ENCODE measurements around the gene CEP120. TPM values are rescaled to one million over a fixed set of nuclear protein-coding genes. Genes with fewer than 3 reads are reported as not detected.

Gene CEP120
- total RNA-seq, 6 experiments from 2014 or later: 5.7 to 12.7 (median 7.1) TPM

DNA sequence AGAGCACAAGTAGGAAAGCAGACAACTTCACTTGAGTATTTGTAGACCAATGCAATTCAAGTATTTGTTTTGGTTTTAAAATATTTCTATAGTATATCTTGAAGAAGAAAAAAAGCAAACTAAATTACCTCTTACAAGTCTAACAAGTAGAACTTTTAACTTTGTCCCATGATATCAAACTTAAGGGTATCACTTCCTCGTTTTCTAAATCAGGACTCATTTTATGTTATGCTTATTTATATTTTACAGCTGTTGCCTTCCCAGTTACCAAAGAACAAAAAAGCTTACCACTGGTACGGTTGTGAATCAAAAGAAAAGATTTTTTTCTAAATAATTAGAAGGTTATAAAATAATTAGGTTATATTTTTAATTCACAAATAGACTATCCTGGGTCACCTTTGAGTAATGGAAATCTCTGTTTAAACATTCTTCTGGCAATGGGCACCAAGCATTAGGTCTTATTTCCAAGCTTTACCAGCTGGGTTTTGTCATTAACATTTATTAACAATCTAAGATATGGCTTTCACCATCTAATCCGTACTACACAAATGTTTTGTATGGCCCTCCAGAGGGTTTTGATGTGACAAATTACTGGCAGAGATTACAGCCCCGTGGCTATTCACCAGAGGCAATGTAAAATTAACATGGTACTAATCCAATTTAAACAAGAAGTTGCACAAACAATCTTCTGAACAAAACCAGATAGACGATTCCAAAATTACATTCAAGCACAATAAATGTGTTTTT, 63.6 kb downstream of the CEP120 start:
- Histone ChIP-seq H3K27ac (no peak overlapping the region), H3K9me3 (no peaks in the 10 kb centered on the region), H3K4me3 (no peak overlapping the region), H3K27me3 (no peaks in the 10 kb centered on the region), H3K36me3 (no peaks in the 10 kb centered on the region), H3K4me1 (peaks cover 0 to 7% (median 0%) of the 10 kb centered on the region in 4 donors)
- WGBS (ENCODE audit: insufficient coverage, low coverage, low lambda C conversion rate, missing lambda C conversion rate): 42% methylated on average over 5 of the region's 5 CpGs
- peak in 3 of 4 donors; percentile 65 to 86 (median 69) for ATAC-seq
- intact Hi-C loops (cut with DNase I): no loop called here
- no peak for TF ChIP-seq POLR2A (IDR thresholded peaks at IDR 0.05)
- TF ChIP-seq, protein P1, sequence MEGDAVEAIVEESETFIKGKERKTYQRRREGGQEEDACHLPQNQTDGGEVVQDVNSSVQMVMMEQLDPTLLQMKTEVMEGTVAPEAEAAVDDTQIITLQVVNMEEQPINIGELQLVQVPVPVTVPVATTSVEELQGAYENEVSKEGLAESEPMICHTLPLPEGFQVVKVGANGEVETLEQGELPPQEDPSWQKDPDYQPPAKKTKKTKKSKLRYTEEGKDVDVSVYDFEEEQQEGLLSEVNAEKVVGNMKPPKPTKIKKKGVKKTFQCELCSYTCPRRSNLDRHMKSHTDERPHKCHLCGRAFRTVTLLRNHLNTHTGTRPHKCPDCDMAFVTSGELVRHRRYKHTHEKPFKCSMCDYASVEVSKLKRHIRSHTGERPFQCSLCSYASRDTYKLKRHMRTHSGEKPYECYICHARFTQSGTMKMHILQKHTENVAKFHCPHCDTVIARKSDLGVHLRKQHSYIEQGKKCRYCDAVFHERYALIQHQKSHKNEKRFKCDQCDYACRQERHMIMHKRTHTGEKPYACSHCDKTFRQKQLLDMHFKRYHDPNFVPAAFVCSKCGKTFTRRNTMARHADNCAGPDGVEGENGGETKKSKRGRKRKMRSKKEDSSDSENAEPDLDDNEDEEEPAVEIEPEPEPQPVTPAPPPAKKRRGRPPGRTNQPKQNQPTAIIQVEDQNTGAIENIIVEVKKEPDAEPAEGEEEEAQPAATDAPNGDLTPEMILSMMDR (IDR thresholded peaks at IDR 0.05): no peak
- no peak for DNase-seq

DNA sequence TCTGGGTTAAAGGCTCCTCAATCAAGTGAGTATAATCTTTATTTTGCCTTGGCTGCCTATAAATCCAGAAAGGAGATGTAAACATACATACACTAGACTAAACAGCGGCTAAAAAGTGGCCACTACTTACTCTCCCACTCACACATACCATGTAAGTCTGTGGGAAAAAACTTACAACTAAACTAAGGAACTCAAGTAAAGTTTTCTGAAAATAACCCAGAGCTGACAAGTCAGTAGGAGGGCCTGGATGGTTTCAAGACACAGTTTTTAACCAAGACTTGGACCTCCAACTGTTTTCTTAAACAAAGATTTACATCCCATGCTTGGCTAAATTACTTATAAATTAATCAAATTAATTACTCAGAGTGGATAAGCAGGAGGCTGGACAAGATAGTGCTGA, 64.5 kb downstream of the CEP120 start:
- DNase-seq: no peak
- intact Hi-C loops (cut with DNase I): no loop called here
- Histone ChIP-seq H3K27me3 (no peaks in the 10 kb centered on the region), H3K36me3 (no peaks in the 10 kb centered on the region), H3K27ac (no peak overlapping the region), H3K4me1 (peaks cover 0 to 7% (median 0%) of the 10 kb centered on the region in 4 donors), H3K9me3 (no peaks in the 10 kb centered on the region), H3K4me3 (no peak overlapping the region)
- WGBS (ENCODE audit: insufficient coverage, low coverage, low lambda C conversion rate, missing lambda C conversion rate): 50% methylated on average over 1 of the region's 1 CpG
- TF ChIP-seq, protein P1 (IDR thresholded peaks at IDR 0.05): no peak
- TF ChIP-seq POLR2A (IDR thresholded peaks at IDR 0.05): no peak
- no peak for ATAC-seq

DNA sequence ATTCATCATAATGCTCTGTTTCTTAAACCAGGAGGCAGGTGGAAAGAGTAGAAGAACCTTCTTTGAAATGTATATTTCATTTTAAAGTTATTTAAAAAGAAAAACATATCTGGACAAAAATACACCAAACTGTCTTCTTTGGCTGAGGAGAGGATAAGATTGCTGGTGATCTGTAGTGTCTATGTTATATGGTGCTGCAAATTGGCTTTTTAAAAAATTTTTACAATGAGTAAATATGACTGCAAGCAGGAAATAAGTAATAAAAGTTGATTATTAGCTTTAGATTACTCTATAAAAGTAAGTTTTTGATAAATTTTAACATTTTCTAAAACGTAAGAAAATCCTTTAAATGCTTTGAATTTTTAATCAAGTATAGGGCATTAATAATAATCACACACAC, 64.9 kb downstream of the CEP120 start:
- no peaks in the 10 kb centered on the region for H3K9me3 ChIP-seq
- intact Hi-C loops (cut with DNase I): no loop called here

DNA sequence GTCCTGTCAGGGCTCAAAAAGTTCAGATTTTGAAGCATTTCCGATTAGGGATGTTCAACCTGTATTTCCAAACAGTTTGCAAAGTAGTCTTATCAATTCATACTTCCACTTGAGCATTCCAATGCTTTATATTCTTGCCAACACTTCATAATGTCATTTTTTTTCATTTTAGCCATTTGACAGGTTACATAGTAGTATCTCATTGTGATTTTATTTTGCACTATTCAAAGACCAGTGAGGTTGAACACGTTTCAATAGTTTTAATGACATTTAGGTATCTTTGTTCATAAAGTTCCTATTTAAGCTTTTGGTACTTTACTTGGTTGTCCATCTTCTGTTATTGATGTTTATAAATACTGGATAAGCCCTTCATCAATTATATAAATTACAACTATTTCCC, 71.4 kb downstream of the CEP120 start:
- H3K36me3 ChIP-seq: peaks cover 0 to 6% (median 0%) of the 10 kb centered on the region in 4 donors
- no peaks in the 10 kb centered on the region for H3K9me3 ChIP-seq
- no peak overlapping the region for H3K27ac ChIP-seq
- H3K27me3 ChIP-seq: no peaks in the 10 kb centered on the region
- no peaks in the 10 kb centered on the region for H3K4me1 ChIP-seq
- no peak for DNase-seq
- no peak overlapping the region for H3K4me3 ChIP-seq
- intact Hi-C loops (cut with DNase I): no loop called here
- ATAC-seq: no peak
- WGBS (ENCODE audit: insufficient coverage, low coverage, low lambda C conversion rate, missing lambda C conversion rate): 96% methylated on average over 2 of the region's 2 CpGs
- TF ChIP-seq, protein P1 (IDR thresholded peaks at IDR 0.05): no peak
- no peak for TF ChIP-seq POLR2A (IDR thresholded peaks at IDR 0.05)

More for the DNA sequence above, 64.9 kb downstream of the CEP120 start:
- H3K27me3 ChIP-seq: no peaks in the 10 kb centered on the region
- 100% methylated on average over 1 of the region's 1 CpG for WGBS (ENCODE audit: insufficient coverage, low coverage, low lambda C conversion rate, missing lambda C conversion rate)
- no peak overlapping the region for H3K4me3 ChIP-seq
- ATAC-seq (no peak), DNase-seq (no peak)
- H3K4me1 ChIP-seq: peaks cover 0 to 7% (median 0%) of the 10 kb centered on the region in 4 donors
- TF ChIP-seq, protein P1 (IDR thresholded peaks at IDR 0.05): no peak
- no peak for TF ChIP-seq POLR2A (IDR thresholded peaks at IDR 0.05)
- H3K27ac ChIP-seq: no peak overlapping the region
- no peaks in the 10 kb centered on the region for H3K36me3 ChIP-seq
